Motor neuron (in vitro differentiated cells): ENCODE measurements around the gene PRICKLE1. TPM values are rescaled to one million over a fixed set of nuclear protein-coding genes. Genes with fewer than 3 reads are reported as not detected.

Experiments used
- ATAC-seq, 8 experiments: fragments of 200-7000 bp; cut with Tn5 transposase; replicated peaks in 6 of 8; 2 replicates each; pipeline ENCODE4 v1.8.0; 2021; ENCODE audit warnings: mild to moderate bottlenecking in 8 of 8, moderate library complexity in 8 of 8
- H3K27ac ChIP-seq, 2 donors: fragments of 250-450 bp; sonication (Bioruptor Pico); 2 replicates each; pipeline ENCODE4 v1.9.0; 2021; ENCODE audit warnings: antibody characterized with exemption in 2 of 2, mild to moderate bottlenecking in 2 of 2, moderate library complexity in 1 of 2
- H3K4me1 ChIP-seq, 2 donors: fragments of 250-450 bp; sonication (Bioruptor Pico); replicated peaks in 1 of 2; 2 replicates each; pipeline ENCODE4 v1.6.1; 2021; ENCODE audit warnings: antibody characterized with exemption in 2 of 2, mild to moderate bottlenecking in 2 of 2, moderate library complexity in 1 of 2
- H3K4me3 ChIP-seq, 5 donors: fragments of 250-450 bp; sonication (Bioruptor Pico); 2 replicates each; pipeline ENCODE4 v1.9.0; 2021; ENCODE audit warnings: antibody characterized with exemption in 5 of 5, mild to moderate bottlenecking in 5 of 5, moderate library complexity in 4 of 5
- WGBS, 10 experiments: fragments of 450-650 bp; shearing (Covaris generic); methylation state at CpG; one replicate each; pipeline ENCODE4 v1.0.0; 2022; 5-methylcytosine and 5-hydroxymethylcytosine counted together
- in situ Hi-C, 9 experiments: fragments of 400-800 bp; cut with MboI; loops; one replicate each; pipeline ENCODE4 v1.15.0; 2021; ENCODE audit warnings: low sequenced_read_pairs in 9 of 9, low pct_unique_long_range_greater_than_20kb in 2 of 9; ENCODE audit not compliant: unreplicated experiment in 9 of 9
- total RNA-seq, 8 experiments: library from RNA; unstranded; fragments of 300-600 nt; gene quantifications; 2 replicates each; pipeline versions ENCODE4 v1.2.3 to v1.2.4, GENCODE V29; 2022

Gene PRICKLE1
- total RNA-seq, 8 experiments from 2014 or later: 3.7 to 105 (median 17.2) TPM

DNA sequence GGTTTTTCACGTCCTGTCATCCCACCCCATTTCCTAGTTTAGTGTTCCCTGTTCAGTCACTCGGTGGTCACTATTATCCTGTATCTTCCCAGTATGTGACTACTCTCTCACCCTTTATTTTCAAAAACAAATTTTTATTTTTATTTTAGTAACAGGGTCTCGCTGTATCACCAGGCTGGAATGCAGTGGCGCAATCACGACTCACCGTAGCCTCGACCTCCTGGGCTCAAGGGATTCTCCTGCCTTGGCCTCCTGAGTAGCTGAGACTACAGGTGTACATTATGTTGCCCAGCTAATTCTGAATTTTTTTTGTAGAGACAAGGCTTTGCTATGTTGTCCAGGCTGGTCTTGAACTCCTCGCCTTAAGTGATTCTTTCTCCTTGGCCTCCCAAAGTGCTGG, 20.1 kb upstream of the PRICKLE1 start:
- Histone ChIP-seq H3K4me1 (no peaks in the 10 kb centered on the region), H3K4me3 (no peak overlapping the region), H3K27ac (no peak overlapping the region)
- 60 to 100% (median 91%) methylated on average over 1 to 8 of the region's 8 CpGs for WGBS, 10 experiments
- ATAC-seq: no peak
- in situ Hi-C loops: loop anchor here in 1 of 9 experiments (25.0 kb wide), 1 partner anchor 678 kb away; no protein-coding TSS in a partner anchor

GRCh38 chr12:42608196-42608825, 18.8 kb upstream of the PRICKLE1 start:
- 0 to 89% (median 64%) methylated on average over 3 to 11 of the region's 11 CpGs for WGBS, 10 experiments

GRCh38 chr12:42607584-42608058, 18.1 kb upstream of the PRICKLE1 start:
- in situ Hi-C loops: loop anchor here in 1 of 9 experiments (25.0 kb wide), 1 partner anchor 680 kb away; no protein-coding TSS in a partner anchor
- Histone ChIP-seq H3K4me3 (no peak overlapping the region), H3K4me1 (peaks cover 0 to 14% of the 10 kb centered on the region in 2 donors), H3K27ac (no peak overlapping the region)
- ATAC-seq: peak in 3 of 8 experiments; percentile 29 to 63 (median 44)
- WGBS, 10 experiments: 34 to 100% (median 75%) methylated on average over 1 to 5 of the region's 5 CpGs; no CpG with 5 or more reads in 2 of the 10 experiments

More at GRCh38 chr12:42608196-42608825, 18.8 kb upstream of the PRICKLE1 start:
- no peak overlapping the region for H3K27ac ChIP-seq
- no peak overlapping the region for H3K4me3 ChIP-seq
- peak in 3 of 8 experiments; percentile 18 to 50 (median 28) for ATAC-seq
- peaks cover 0 to 8% of the 10 kb centered on the region in 2 donors for H3K4me1 ChIP-seq
- in situ Hi-C loops: loop anchor here in 1 of 9 experiments (25.0 kb wide), 1 partner anchor 679 kb away; no protein-coding TSS in a partner anchor

GRCh38 chr12:42606471-42606870, 16.9 kb upstream of the PRICKLE1 start:
- WGBS, 10 experiments: 80 to 100% (median 100%) methylated on average over 1 of the region's 1 CpG; no CpG with 5 or more reads in 3 of the 10 experiments
- no peak for ATAC-seq
- in situ Hi-C loops: loop anchor here in 1 of 9 experiments (25.0 kb wide), 1 partner anchor 681 kb away; no protein-coding TSS in a partner anchor

GRCh38 chr12:42605685-42606084, 16.1 kb upstream of the PRICKLE1 start:
- ATAC-seq: no peak
- H3K27ac ChIP-seq: no peak overlapping the region
- H3K4me3 ChIP-seq: no peak overlapping the region
- in situ Hi-C loops: loop anchor here in 1 of 9 experiments (25.0 kb wide), 1 partner anchor 682 kb away; no protein-coding TSS in a partner anchor
- H3K4me1 ChIP-seq: peaks cover 0 to 21% of the 10 kb centered on the region in 2 donors

More at GRCh38 chr12:42606471-42606870, 16.9 kb upstream of the PRICKLE1 start:
- H3K4me3 ChIP-seq: no peak overlapping the region
- H3K4me1 ChIP-seq: peaks cover 0 to 21% of the 10 kb centered on the region in 2 donors
- no peak overlapping the region for H3K27ac ChIP-seq

- H3K4me3 ChIP-seq: no peak overlapping the region
- in situ Hi-C loops: loop anchor here in 1 of 9 experiments (25.0 kb wide), 1 partner anchor 684 kb away; no protein-coding TSS in a partner anchor
- H3K27ac ChIP-seq: no peak overlapping the region
- peaks cover 0 to 21% of the 10 kb centered on the region in 2 donors for H3K4me1 ChIP-seq
- ATAC-seq: no peak
- 21 to 56% (median 42%) methylated on average over 2 to 5 of the region's 6 CpGs; no CpG with 5 or more reads in 2 of the 10 experiments for WGBS, 10 experiments
Measured at GRCh38 chr12:42603246-42603990, 13.9 kb upstream of the PRICKLE1 start.

GRCh38 chr12:42593874-42594273, 4.3 kb upstream of the PRICKLE1 start:
- Histone ChIP-seq H3K4me3 (no peak overlapping the region), H3K4me1 (no peaks in the 10 kb centered on the region), H3K27ac (no peak overlapping the region)
- in situ Hi-C loops: loop anchor here in 4 of 9 experiments (25.0 kb wide), 2 partner anchors 493 to 693 kb away; no protein-coding TSS in a partner anchor
- 73 to 83% (median 80%) methylated on average over 1 to 2 of the region's 2 CpGs; no CpG with 5 or more reads in 4 of the 10 experiments for WGBS, 10 experiments
- no peak for ATAC-seq

- ATAC-seq: peak in 3 of 8 experiments; percentile 30 to 41 (median 34)
- H3K27ac ChIP-seq: no peak overlapping the region
- in situ Hi-C loops: loop anchor here in 4 of 9 experiments (25.0 kb wide), 2 partner anchors 497 to 697 kb away; no protein-coding TSS in a partner anchor
- peak overlapping the region; percentile 60 to 93 (median 75) for H3K4me3 ChIP-seq
- H3K4me1 ChIP-seq: peaks cover 4 to 12% of the 10 kb centered on the region in 2 donors
- WGBS, 10 experiments: 0 to 40% (median 20%) methylated on average over 1 to 24 of the region's 25 CpGs; no CpG with 5 or more reads in 1 of the 10 experiments
Measured at GRCh38 chr12:42590330-42590934, 886 bp upstream of the PRICKLE1 start.

- WGBS, 10 experiments: 0 to 6% (median 1%) methylated on average over 2 to 14 of the region's 52 CpGs
- in situ Hi-C loops: loop anchor here in 4 of 9 experiments (25.0 kb wide), 2 partner anchors 499 to 699 kb away; no protein-coding TSS in a partner anchor
- ATAC-seq: peak; percentile 2 to 66 (median 54)
- peak overlapping the region; percentile 60 to 93 (median 75) for H3K4me3 ChIP-seq
- H3K4me1 ChIP-seq: peaks cover 10 to 12% of the 10 kb centered on the region in 2 donors
- H3K27ac ChIP-seq: no peak overlapping the region
Measured at GRCh38 chr12:42588524-42589464, 752 bp downstream of the PRICKLE1 start.

DNA sequence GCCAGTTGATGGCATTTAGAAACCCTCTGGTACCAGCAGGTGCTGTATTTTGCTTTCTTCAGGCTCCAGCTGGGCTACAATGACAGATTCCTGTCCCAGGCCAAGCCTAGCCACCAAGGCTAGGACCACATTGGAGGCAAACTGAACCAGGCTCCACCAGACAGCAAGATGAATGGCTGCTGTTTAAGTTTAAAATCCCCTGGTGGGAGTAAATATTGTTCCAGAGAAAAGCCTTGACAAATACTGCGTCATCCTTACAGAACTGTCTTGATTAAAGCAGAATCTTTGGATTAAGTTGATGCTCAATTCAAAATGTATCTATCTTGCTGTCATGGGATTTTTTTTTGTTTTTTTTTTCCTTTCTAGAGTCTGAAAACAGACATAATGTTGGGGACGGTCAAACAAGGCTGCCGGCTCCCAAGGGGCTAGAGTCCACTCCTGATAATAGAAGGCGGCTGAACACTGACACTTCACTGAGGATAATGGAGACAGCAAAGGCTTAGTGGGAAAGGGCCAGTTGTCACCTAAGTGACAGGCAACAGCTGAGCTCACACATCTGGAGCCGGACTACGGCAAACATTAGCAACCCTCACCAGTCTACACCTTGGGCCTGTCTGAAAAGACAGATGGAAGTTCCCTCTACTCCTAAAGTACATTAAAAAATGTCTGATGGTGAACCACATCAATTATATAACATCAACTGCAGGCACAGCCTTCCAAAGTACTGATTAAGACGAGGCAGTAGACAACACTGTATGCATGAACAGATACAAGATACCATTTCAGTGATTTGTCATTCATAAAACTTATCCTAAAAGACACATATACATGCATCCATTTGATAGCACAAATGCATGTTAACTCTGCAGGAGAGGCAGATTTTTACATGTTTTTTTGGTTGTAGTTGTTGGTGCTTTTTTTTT, 1.7 kb downstream of the PRICKLE1 start:
- Histone ChIP-seq H3K4me1 (peaks cover 10 to 12% of the 10 kb centered on the region in 2 donors), H3K27ac (no peak overlapping the region), H3K4me3 (peak overlapping the region; percentile 60 to 93 (median 75))
- in situ Hi-C loops: loop anchor here in 4 of 9 experiments (25.0 kb wide), 2 partner anchors 499 to 699 kb away; no protein-coding TSS in a partner anchor
- 4 to 32% (median 17%) methylated on average over 2 to 5 of the region's 7 CpGs; no CpG with 5 or more reads in 3 of the 10 experiments for WGBS, 10 experiments
- peak in 5 of 8 experiments; percentile 44 to 67 (median 60) for ATAC-seq
